Muscle layer of duodenum (tissue), 2 donors: Measurements from ENCODE around the gene OPCML.

ENCODE experiments used
- H3K27ac ChIP-seq: one replicate; pipeline ENCODE4 v1.7.0; 2013; ENCODE audit warnings: mild to moderate bottlenecking, low read length
- H3K27me3 ChIP-seq: one replicate; pipeline ENCODE4 v1.7.0; 2013; ENCODE audit warnings: low read depth, mild to moderate bottlenecking, control low read depth, low read length
- H3K36me3 ChIP-seq, 2 donors: one replicate each; pipeline ENCODE4 v1.7.0; 2013; ENCODE audit warnings: low read length in 2 of 2, control low read depth in 1 of 2, mild to moderate bottlenecking in 1 of 2; ENCODE audit not compliant: insufficient read depth in 2 of 2, control insufficient read depth in 1 of 2
- H3K4me1 ChIP-seq, 2 donors: one replicate each; pipeline ENCODE4 v1.7.0; 2013; ENCODE audit warnings: low read length in 2 of 2, mild to moderate bottlenecking in 2 of 2, control low read depth in 1 of 2, moderate library complexity in 1 of 2; ENCODE audit not compliant: insufficient read depth in 2 of 2, control insufficient read depth in 1 of 2
- H3K4me3 ChIP-seq, 2 donors: one replicate each; pipeline ENCODE4 v1.7.0; 2013; ENCODE audit warnings: low read length in 2 of 2, low read depth in 1 of 2, mild to moderate bottlenecking in 1 of 2
- H3K9me3 ChIP-seq, 2 donors: one replicate each; pipeline ENCODE4 v1.7.0; 2013; ENCODE audit warnings: low read length in 2 of 2, control low read depth in 1 of 2, mild to moderate bottlenecking in 1 of 2; ENCODE audit not compliant: control insufficient read depth in 1 of 2
- donor health status: healthy.

The OPCML gene

GRCh38 chr11:133467686-133468085 lies 64.6 kb downstream of the OPCML start:
- H3K4me1 ChIP-seq, result no peaks in the 10 kb centered on the region
- no peaks in the 10 kb centered on the region for H3K36me3 ChIP-seq
- H3K27ac ChIP-seq, result no peak overlapping the region
- H3K9me3 ChIP-seq, result no peaks in the 10 kb centered on the region
- H3K27me3 ChIP-seq, result no peaks in the 10 kb centered on the region
- H3K4me3 ChIP-seq, result no peak overlapping the region

DNA sequence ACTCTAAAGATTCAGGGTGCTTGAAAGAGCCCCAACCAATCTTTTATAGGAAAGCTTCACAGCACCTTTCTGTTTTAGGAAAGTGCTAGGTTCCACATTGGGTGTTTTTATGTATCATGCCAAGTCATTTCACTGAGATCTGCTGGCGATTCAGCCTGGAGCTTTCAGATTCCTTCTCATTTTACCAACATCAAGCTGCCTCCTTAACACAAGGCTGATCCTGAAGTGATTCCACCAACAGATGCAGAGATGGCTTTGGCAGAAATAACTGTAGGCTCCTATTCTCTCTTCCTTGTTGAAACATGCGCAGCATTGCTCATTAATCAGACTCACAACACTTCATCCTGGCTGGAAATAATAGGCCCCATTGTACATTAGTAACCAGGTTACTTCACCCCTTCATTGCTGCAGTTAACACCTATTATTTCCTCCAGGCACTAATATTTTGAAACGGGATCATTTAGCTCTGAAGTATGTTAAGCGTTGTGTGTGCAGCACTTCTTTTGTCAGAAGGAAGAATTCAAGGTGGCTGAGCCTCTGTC lies 89.0 kb downstream of the OPCML start:
- Histone ChIP-seq H3K4me1 (no peaks in the 10 kb centered on the region), H3K36me3 (no peaks in the 10 kb centered on the region), H3K27ac (no peak overlapping the region), H3K4me3 (no peak overlapping the region), H3K27me3 (no peaks in the 10 kb centered on the region), H3K9me3 (peaks cover 0 to 4% of the 10 kb centered on the region in 2 donors)

- Histone ChIP-seq H3K27me3 (no peaks in the 10 kb centered on the region), H3K4me3 (no peak overlapping the region), H3K36me3 (no peaks in the 10 kb centered on the region), H3K4me1 (no peaks in the 10 kb centered on the region), H3K27ac (no peak overlapping the region), H3K9me3 (peaks cover 0 to under 1% of the 10 kb centered on the region in 2 donors)
Observed at GRCh38 chr11:133441964-133442660, 90.2 kb downstream of the OPCML start.

DNA sequence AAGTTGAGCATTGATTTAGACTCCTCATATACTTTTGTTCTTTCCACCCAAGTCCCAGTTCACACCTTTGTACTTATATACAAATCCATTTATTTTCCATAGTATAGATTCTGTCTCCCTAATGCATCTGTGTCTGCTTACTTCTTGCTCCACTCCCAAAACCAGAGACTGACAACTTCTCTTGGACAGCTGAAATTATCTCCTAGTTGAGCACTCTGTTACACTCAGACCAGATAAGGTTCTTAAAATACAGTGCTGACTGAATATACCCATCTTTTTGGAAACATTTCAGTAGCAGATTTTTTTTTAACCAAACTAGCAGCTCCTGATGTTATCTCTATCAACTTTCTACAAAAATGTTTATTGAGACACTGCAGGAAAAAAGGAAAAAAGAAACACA lies 106.3 kb downstream of the OPCML start:
- H3K9me3 ChIP-seq, result no peaks in the 10 kb centered on the region
- H3K4me3 ChIP-seq, result no peak overlapping the region
- no peaks in the 10 kb centered on the region for H3K36me3 ChIP-seq
- no peak overlapping the region for H3K27ac ChIP-seq
- H3K4me1 ChIP-seq, result no peaks in the 10 kb centered on the region
- H3K27me3 ChIP-seq, result no peaks in the 10 kb centered on the region

- H3K9me3 ChIP-seq, result no peaks in the 10 kb centered on the region
- no peaks in the 10 kb centered on the region for H3K36me3 ChIP-seq
- no peaks in the 10 kb centered on the region for H3K4me1 ChIP-seq
- no peak overlapping the region for H3K4me3 ChIP-seq
- H3K27me3 ChIP-seq, result no peaks in the 10 kb centered on the region
- no peak overlapping the region for H3K27ac ChIP-seq
Observed at GRCh38 chr11:133425245-133425644, 107.1 kb downstream of the OPCML start.

DNA sequence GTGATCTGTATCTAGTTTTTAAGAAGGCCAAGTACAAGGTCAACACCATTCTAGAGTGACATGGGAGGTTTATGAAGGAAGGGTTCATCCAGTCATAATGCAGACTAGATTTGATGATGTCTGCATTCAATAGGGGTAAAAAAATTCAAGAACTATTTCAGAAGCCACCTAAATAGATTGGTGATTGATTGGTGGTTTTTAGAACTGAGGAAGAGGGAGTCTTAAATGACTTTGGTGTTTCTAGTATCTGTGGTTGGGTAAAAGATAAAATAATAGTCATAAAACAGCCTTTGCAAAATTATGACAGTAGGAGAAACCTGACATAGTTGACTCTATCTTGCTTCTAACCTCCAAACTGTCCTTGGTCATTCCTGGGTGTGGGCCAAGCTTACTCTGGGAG lies 114.1 kb downstream of the OPCML start:
- Histone ChIP-seq H3K36me3 (no peaks in the 10 kb centered on the region), H3K9me3 (peaks cover 0 to 3% of the 10 kb centered on the region in 2 donors), H3K27me3 (no peaks in the 10 kb centered on the region), H3K4me3 (no peak overlapping the region), H3K4me1 (no peaks in the 10 kb centered on the region), H3K27ac (no peak overlapping the region)

- no peaks in the 10 kb centered on the region for H3K36me3 ChIP-seq
- no peaks in the 10 kb centered on the region for H3K27me3 ChIP-seq
- H3K9me3 ChIP-seq, result peaks cover 0 to 3% of the 10 kb centered on the region in 2 donors
- H3K4me3 ChIP-seq, result no peak overlapping the region
- no peak overlapping the region for H3K27ac ChIP-seq
- no peaks in the 10 kb centered on the region for H3K4me1 ChIP-seq
Observed at GRCh38 chr11:133414506-133414905, 117.8 kb downstream of the OPCML start.

DNA sequence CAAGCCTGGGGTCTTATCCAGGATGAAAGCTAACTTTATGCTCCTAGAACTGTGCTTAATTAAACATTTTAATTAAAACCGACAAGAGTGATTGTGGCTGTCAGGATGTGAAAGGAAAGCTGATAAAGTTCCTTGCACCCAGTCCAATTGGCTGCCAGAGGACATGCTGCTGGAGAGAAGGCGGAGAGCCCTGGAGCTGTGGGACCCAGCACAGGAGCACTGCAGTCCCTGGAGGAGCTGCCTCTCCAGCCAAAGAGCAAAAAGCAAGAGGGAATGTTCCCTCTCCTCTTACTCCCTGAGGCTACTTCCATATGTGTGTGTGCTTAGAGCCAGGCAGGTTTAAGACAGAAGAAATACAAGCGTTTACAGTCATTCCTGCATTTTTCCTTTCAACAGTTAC lies 118.6 kb downstream of the OPCML start:
- no peaks in the 10 kb centered on the region for H3K9me3 ChIP-seq
- H3K36me3 ChIP-seq, result no peaks in the 10 kb centered on the region
- no peaks in the 10 kb centered on the region for H3K27me3 ChIP-seq
- no peak overlapping the region for H3K27ac ChIP-seq
- no peak overlapping the region for H3K4me3 ChIP-seq
- H3K4me1 ChIP-seq, result no peaks in the 10 kb centered on the region

GRCh38 chr11:133409799-133410198 lies 122.5 kb downstream of the OPCML start:
- no peak overlapping the region for H3K4me3 ChIP-seq
- no peaks in the 10 kb centered on the region for H3K27me3 ChIP-seq
- no peak overlapping the region for H3K27ac ChIP-seq
- no peaks in the 10 kb centered on the region for H3K4me1 ChIP-seq
- H3K36me3 ChIP-seq, result no peaks in the 10 kb centered on the region
- H3K9me3 ChIP-seq, result no peaks in the 10 kb centered on the region

DNA sequence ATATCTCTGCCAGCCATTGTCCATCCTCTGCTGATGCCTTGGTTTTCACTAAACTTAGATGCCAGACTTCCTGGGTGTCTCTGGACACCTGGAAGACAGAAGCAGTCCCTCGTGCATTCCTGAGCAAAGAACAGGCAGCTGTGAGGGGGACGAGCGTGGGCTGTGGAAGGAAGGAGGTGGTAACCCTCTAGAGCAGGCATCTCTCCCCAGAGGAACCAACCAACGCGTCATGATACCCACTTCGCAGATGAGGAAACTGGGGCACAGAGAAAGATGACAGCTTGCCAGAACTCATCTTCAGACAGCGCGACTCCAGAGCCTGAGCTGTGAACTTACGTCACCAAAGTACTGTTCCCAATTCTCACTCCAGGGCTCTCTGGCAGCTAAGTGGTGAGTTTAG lies 123.4 kb downstream of the OPCML start:
- H3K36me3 ChIP-seq, result no peaks in the 10 kb centered on the region
- H3K27me3 ChIP-seq, result no peaks in the 10 kb centered on the region
- H3K4me1 ChIP-seq, result no peaks in the 10 kb centered on the region
- H3K9me3 ChIP-seq, result no peaks in the 10 kb centered on the region
- H3K4me3 ChIP-seq, result no peak overlapping the region
- no peak overlapping the region for H3K27ac ChIP-seq

DNA sequence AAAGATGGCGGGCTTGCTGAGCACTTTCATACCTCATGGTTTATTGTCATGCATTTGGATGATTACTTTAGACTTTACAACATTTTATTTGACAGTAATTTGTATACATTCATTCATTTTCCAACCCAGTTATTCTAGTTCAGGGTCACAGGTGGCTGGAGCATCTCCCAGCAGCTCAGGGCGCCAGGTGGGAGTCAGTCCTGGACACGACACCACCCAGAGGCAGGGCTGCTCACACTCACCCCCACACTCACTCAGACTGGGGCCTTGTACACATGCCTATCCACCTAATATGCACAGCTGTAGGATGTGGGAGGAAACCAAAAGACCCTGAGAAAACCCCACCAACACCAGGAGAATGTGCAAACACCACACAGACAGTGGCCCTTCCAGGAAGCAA lies 123.9 kb downstream of the OPCML start:
- Histone ChIP-seq H3K4me1 (no peaks in the 10 kb centered on the region), H3K27me3 (no peaks in the 10 kb centered on the region), H3K27ac (no peak overlapping the region), H3K36me3 (no peaks in the 10 kb centered on the region), H3K4me3 (no peak overlapping the region), H3K9me3 (no peaks in the 10 kb centered on the region)

GRCh38 chr11:133406489-133406888 lies 125.8 kb downstream of the OPCML start:
- Histone ChIP-seq H3K36me3 (no peaks in the 10 kb centered on the region), H3K4me1 (no peaks in the 10 kb centered on the region), H3K9me3 (no peaks in the 10 kb centered on the region), H3K4me3 (no peak overlapping the region), H3K27me3 (no peaks in the 10 kb centered on the region), H3K27ac (no peak overlapping the region)
